ENCODE data around the gene LMO4.

LMO4 gene

DNA sequence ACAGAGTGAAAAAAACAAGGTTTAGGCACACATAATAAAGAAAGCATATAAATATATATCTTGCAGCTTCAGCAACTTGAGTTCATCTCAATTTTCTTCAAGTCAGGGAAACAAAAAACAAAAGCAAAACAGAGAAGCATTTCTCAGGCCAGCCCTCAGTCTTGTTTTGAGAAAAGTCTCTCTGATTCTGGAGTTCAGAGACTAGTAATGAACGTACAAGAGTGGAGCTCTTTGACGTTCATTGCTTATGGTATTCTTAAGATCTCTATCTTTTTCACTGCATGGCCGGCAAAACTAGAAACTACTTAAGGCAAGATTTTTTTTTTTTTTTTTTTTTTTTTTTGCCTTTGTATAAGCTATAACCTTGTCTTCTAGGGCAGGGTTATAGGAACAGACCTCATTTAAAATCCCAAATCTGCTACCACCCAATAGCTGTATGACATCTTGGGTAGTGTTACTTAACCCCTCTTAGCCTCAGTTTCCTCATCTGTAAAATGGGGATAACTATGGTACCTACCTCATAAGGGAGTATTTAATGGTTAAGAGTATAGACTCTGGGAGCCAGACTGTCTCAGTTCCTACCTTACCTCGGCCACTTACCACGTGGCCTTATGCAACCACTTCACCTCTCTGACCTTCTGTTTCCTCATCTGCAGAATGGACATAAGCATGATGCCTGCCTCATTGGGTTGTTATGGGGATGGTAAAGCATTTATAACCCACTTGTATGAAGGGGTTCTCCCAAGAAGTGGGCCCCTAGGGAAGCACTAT, 33.6 kb downstream of the LMO4 start:
- DNase-seq: no peak

DNA sequence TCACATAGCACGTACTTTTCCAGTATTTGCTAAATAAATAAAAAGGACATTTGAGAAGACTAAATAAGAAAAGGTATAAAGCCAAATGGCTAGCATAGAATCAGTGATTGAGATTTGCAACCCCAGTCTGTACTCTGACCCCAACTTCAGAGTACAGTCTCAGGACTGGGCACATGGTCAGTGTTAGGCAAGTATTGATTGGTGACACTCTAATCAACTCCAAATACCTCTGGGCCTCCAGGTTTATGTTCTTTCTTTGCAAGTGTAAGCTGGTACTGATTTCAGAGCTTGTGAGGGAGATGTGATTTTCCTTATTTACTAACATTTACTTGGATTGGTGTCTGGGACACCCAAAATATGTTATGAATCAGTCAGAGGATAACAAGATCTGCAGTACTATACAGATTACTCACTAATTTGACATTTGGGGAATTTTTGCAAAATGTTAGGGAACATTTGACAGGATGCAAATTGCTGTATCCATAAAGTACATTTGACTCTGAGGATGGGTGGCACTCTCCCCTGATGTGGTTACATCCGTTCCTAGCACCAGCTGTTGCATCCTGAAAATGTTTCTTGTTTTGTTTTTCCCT, 34.2 kb downstream of the LMO4 start:
- DNase-seq: no peak

DNA sequence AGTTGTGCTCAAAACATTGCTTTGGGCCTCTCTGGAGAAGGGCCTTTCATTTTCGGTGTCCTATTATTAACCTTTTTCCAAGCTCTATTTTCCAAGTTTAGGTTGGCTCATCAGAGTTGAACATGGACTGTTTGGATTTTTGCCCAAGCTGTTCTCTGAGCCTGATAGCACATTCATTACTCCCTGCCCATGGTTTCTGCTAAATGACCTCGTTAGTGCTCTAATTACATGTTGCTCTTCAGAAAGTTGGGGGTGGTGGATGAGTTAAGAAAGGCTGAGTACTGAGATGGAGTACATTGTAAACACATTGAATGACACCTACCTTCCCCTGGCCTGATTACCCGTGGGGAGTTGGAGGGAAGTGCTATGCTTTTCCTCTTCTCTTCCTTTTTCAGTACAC, 38.9 kb downstream of the LMO4 start:
- no peak for DNase-seq

DNA sequence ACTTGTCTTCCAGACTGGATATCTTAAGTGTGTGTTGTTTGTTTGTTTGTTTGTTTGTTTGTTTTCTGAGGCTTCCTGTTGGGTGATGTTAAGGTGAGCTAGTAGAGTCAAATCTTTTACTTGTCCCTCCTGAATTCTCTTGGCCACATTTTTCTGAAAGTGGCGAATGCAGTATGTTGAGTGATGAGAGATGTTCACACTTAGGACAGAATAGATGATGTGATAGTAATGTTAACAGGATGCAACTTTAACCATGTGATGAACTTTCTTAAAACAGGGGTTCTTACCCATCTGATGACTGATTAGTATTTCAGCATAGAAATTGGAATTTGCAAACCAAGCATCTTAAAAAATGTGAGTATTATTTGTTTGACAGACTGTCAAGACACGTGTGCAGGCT, 40.2 kb downstream of the LMO4 start:
- no peak for DNase-seq

DNA sequence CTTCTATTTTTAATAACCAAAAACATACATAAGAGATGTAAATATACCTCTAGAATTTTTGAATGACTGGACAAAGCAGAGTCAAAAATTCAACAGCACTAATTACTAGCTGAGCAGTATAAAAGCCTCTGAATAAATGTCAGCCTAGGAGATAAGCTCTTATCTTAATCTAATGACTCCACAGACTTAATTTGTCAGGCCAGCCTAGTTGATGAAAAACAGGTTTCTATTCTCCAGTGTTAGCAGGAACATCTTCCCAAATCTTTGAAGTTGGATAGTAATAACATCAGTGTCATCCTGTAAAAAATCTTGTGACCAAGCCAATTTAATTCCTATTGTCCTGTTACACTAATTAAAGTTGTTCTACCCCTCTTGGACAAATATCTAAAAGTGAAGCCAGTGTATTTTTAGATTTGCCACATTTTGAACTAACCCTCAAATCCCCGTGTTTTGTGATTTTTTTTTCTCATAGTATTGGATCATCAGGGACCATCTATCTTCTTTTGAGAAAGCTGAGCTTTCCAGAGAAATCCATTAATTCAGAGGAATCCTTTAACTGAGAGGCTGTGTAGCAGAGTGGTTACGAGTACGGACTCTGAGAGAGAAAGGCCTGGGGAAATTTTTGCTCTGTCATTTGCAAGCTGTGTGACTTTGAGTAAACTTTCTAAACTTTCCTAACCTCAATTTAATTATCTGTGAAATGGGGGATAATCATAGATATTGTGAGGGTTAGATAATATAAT, 41.2 kb downstream of the LMO4 start:
- no peak for DNase-seq

DNA sequence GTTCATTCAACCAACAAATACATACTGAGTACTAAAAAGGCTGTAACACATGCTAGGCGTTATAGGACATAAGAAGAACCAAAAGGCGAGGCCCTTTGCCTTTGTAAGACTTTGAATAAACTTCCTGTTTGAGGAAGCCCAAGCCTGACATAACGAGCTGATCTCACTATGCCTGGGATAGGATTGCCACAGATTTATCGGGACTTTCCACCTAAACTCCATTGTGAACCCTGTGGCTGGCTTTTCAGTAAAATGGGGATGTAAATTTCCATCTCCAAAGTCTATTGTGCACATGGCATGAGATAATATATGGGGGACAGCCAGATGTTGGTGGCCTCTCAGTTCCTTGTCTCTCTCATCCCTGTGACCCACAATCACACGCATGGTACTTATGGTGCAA, 41.9 kb downstream of the LMO4 start:
- no peak for DNase-seq

DNA sequence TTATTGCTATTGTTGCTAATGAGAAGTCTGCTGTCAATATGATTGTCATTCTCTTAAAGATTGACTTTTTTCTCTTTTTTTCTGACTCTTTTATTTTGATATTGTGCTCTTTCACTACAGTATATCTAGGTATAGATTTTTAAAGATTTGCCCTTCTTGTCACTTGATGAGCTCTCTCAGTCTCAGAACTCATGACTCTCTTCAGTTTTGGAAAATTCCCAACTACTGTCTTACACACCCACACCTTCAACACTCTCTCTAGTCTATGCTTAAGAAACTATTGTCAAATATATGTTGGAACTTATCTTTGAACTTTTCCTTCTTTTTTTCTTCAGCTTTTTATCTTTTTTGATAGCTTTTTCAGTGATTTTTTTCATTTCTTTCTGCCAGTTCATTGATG, 50.6 kb downstream of the LMO4 start:
- no peak for DNase-seq

DNA sequence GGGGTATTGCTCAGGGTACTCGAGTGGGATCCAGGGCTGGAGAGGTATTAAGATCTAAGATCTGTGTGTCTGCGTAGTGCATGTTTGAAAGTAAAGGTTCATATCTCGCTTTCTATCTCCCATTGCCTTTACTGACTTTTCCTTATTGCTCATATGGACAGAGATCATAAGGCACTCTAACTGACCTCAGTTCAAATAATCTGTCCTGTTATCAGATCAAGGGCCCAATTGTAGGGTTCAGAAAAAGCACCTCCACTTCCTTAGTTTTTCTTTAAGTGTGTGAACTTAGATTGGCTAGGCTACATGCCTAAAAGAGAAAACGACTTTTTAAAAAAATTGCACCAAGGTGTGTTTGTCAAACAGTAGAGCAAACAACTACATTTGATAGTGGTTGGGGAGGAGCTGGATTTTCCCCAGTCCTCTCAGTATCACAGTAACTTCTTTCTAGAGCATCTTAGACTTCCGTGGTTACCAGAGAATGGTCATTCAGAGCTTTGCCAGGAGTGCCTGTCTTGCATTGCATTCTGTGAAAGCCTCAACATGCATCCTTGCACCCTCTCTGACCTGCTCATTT, 57.6 kb downstream of the LMO4 start:
- DNase-seq: no peak

DNA sequence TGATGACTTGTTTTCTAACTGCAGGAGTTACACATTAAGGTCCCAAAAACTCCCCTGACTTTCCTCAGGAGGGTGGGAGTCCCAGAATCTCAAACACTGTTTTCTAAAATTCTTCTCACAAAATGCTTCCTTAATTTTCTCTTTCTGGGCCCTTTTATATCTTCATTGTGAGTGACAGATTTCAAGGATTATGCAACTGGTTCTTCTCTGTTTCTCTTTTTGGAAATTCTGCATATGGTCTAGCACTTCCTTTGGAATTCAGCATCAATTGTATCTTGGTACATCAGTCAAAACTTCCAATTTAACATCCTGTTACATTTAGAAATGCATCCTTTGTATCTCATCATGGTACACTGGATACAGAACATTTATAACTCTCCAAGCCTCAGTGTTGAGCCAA, 59.7 kb downstream of the LMO4 start:
- no peak for DNase-seq

DNA sequence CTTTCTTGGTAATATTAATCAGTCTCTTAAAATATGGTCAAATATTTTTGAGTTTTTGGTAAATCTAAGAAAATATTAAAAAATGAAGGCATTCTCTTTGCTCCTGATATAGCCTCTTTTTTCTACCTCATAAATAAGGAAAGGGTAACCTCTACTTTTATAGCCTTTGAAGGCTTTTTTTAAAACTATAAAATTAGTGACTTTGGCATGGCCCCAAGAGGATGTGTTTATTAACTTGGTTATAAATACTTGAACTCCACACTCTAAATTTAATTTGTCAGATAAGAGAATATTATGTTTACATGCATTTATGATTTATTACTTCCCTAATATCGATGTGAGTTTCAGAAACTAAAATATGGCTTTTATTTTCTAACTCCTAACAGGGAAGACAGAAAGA, 60.3 kb downstream of the LMO4 start:
- DNase-seq: no peak

DNA sequence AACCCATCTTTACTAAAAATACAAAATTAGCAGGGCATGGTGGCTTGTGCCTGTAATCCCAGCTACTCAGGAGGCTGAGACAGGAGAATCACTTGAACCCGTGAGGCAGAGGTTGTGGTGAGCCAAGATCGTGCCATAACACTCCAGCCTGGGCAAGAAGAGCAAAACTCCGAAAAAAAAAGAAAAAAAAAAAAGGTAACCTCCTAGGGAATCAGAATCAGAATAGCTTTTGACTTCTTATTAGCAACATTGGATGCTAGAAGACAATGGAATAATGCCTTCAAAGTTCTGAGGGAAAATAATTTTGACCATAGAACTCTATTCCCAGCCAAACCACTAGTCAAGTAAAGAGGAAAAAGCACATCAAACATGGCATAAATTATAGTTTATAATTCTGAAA, 60.9 kb downstream of the LMO4 start:
- no peak for DNase-seq

DNA sequence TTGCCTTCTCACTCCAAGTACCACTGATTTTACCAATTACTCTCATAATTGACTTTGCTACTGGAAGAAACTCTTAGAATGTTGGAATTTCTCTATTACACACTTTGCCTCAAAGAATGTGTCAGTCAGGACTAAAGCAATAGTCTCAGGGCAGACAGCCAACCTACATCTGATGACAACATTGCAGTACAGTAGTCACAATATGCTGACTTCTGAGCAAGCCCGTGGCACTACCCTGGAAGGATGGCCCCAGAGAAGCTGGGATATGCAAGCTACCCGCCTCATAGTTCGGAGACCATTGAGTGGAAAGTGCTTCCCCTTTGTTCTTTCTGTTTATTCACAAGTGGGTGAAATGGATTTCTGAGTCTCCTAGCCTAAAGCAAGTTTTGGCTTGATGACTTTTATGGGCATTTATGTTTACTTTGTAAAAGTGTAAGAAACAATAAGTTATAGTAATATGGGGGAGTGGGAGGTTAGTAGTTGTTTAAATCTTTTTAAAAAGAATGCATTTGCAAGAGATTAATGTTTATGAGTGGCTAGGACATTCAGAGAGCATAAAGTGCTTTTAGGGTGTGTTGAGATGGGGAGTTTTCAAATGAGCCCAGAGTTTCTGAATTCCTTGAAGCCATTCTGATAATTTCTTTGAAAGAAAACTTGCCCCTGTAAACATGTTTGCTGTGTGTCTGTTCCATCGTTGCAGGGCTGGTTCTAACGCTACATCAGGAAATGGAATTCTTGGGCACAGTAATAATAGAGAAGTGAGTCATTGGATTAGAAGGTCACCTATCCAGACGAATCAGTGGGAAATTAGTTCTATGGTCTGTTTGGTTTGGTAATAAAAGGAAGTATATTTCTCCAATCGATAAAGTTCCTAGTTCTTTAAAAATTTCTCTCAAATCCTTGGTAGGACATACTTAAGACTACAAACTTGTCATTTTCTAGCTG, 63.8 kb downstream of the LMO4 start:
- no peak for DNase-seq

DNA sequence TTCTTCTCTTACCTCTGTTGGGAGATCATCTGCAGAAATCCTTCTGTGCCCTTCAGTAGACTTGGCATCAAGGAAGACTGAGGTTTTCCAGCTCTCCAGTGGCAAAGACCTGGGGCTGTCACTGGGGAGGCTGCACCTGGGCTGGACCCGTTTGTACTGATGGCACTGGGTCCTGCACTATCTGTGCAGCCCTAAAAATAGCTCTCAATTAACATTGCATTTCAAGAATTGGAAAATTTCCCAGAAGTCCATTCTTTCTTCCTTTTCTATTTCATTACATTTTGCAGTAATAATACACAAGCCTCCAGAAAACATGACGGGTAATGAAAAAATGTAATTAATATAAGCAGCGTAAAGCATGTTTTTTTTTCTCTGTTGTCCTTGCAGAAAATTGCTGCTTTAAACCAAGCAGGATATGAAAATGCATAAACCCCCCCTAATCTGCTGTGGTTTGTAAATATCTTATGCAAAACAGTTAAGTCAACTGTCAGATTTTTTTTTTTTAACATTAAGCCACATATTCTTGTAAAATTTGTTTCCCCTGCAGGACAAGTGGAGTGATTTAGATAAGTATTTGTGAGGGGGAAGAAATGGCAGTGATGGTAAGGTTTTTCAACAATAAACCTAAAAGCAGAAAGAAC, 64.9 kb downstream of the LMO4 start:
- no peak for DNase-seq

DNA sequence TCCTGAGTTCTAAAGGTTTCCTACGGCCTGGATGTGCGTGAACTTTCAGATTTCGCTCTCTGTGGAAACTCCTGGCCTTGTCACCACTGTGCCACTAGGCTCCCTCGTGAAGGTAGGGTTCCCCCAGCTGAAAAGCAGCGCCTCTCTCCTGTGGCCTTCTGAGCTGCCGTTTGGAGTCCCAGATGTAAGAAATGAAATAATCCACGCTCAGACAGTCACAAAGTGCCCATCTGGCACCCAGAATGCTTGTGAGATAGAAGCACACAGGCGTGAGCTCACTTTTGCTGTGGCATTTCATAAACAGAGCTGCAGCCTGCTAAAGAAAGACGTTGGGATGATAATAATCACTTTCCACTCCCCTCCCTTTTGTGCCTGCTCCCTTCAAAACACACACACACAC, 65.8 kb downstream of the LMO4 start:
- no peak for DNase-seq

DNA sequence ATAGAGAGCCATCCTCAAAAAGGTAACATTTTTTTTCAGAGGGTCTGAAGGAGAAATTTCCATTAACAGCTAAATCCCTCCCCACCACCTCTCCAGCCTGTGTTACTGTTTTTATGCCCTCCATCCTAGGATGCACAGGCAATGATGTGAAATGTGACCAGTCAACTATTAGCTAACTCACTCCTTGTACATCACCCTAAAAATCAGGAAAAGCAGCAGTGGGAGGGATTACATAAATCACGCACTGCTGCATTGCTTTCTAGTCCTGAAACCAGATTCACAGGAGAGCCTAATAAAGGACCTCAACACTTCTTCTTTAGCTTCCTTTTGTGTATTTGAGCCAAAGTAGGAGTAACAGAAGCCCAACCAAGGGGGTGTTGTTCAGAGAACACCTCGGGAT, 66.3 kb downstream of the LMO4 start:
- no peak for DNase-seq

Data from stimulated activated CD4-positive, alpha-beta T cell treated with anti-CD3 and anti-CD28 coated beads, Interleukin-4, amount 100 ng/mL, for 4 hours (primary cell).